ENCODE data around the gene ACSM2A.
"Not testable (repeated sequence)": the region's sequence is repeated elsewhere in the genome, so short reads cannot be mapped to it uniquely, and the experiment has no call there.

Gene ACSM2A, protein sequence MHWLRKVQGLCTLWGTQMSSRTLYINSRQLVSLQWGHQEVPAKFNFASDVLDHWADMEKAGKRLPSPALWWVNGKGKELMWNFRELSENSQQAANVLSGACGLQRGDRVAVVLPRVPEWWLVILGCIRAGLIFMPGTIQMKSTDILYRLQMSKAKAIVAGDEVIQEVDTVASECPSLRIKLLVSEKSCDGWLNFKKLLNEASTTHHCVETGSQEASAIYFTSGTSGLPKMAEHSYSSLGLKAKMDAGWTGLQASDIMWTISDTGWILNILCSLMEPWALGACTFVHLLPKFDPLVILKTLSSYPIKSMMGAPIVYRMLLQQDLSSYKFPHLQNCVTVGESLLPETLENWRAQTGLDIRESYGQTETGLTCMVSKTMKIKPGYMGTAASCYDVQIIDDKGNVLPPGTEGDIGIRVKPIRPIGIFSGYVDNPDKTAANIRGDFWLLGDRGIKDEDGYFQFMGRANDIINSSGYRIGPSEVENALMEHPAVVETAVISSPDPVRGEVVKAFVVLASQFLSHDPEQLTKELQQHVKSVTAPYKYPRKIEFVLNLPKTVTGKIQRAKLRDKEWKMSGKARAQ

DNA sequence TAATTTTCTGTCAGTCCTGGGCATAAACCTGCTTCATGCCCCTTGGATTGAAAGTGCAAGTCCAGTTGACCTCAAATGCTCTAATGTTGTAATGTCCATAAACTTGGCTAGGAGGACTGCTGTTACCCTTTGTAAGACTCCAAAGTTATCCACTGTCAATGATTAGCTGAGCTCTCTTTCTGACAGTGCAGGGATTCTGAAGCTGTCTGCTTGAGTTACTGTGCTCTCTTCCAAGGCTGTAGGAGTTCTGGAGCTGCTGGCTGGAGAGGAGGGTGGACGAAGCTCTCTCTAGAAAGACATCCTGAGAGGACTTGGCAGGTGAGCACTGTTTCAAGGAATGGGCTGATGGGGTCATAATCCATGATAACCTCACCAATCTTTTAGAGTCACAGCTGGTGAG lies at the start of gene ACSM2A:
Gene ACSM2A, plus strand, starts transcription at position 158 of the 400 bp plus-strand sequence. CDS start 8,594 bp downstream, outside the sequence.
- not testable (repeated sequence) for DNase-seq (ENCODE audit: low read depth)

GRCh38 chr16:20402651-20403050 lies 48.7 kb upstream of the ACSM2A start:
- DNase-seq (ENCODE audit: low read depth) = no peak

GRCh38 chr16:20404637-20405036 lies 46.7 kb upstream of the ACSM2A start, which contains the start of gene PDILT:
PDILT (minus strand) TSS chr16:20404737; CDS start chr16:20399300, 5,437 bp downstream.
- no peak for DNase-seq (ENCODE audit: low read depth)

DNA sequence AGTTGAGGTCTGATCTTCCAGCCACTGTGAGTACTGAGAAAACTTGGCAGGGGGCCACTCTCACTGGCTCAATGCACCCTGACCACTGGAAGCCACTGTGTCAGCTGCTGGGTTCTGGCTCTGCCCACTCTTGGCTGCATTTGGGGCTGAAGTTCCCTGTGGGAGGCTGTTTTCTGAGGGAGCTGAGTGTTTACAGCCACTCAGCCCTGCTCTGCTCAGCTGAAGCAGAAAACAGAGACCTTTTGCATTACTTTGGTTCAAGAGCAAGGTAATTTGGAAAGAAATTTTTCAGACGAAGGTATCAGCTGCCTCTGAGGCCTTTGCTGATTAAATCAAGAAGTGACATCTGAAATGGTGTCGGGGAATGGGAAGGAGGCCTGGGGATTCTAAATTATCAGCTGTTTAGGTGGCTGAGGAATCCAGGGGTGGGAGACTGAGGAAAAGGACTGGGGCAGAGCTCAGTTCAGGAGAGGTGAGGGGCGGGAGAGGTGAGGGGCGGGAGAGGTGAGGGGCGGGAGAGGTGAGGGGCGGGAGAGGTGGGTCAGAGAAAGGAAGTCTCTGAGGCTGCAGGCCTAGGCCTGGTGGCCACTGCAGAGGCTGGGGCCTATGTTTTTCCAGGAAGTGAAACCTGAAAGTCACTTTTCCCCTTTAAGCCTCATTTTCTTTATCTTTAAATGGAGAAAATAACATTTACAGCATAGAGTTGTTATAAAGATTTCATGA lies 41.8 kb upstream of the ACSM2A start, which contains the start of gene ACSM5:
Gene ACSM5, plus strand, starts transcription at position 137 of the 723 bp plus-strand sequence. CDS start 1,951 bp downstream, outside the sequence.
- DNase-seq (ENCODE audit: low read depth) = no peak

DNA sequence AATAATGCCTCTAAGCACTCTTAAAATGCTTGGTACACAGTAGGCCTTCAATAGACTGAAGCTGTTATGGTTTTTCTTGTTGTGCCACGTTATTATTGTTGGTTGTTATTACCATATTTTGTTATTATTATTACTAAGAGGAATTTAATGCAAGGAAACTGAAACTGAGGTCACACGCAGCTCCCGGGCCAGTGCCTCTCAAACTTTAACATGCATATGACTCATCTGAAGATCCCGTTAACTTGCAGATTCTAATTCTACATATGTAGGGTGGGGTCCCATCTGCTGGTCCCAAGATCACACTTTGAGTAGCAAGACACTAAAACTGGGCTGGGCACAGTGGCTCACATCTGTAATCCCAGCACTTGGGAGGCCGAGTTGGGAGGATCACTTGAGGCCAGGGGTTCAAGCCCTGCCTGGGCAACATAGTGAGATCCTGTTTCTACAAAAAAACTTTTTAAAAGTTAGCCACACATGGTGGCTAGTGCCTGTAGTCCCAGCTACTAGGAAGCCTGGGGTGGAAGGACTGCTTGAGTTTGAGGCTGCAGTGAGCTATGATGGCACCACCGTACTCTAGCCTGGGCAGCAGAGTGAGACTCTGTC lies 41.1 kb upstream of the ACSM2A start:
- no peak for DNase-seq (ENCODE audit: low read depth)

- no peak for DNase-seq (ENCODE audit: low read depth)
Observed at GRCh38 chr16:20411055-20411454, 40.3 kb upstream of the ACSM2A start.

GRCh38 chr16:20415541-20415940 lies 35.8 kb upstream of the ACSM2A start:
- DNase-seq (ENCODE audit: low read depth) = no peak

- not testable (repeated sequence) for DNase-seq (ENCODE audit: low read depth)
Observed at GRCh38 chr16:20419093-20419492, 32.2 kb upstream of the ACSM2A start.

GRCh38 chr16:20421748-20422147 lies 29.6 kb upstream of the ACSM2A start:
- not testable (repeated sequence) for DNase-seq (ENCODE audit: low read depth)

- DNase-seq (ENCODE audit: low read depth) = not testable (repeated sequence)
Observed at GRCh38 chr16:20423772-20424128, 27.6 kb upstream of the ACSM2A start.

DNA sequence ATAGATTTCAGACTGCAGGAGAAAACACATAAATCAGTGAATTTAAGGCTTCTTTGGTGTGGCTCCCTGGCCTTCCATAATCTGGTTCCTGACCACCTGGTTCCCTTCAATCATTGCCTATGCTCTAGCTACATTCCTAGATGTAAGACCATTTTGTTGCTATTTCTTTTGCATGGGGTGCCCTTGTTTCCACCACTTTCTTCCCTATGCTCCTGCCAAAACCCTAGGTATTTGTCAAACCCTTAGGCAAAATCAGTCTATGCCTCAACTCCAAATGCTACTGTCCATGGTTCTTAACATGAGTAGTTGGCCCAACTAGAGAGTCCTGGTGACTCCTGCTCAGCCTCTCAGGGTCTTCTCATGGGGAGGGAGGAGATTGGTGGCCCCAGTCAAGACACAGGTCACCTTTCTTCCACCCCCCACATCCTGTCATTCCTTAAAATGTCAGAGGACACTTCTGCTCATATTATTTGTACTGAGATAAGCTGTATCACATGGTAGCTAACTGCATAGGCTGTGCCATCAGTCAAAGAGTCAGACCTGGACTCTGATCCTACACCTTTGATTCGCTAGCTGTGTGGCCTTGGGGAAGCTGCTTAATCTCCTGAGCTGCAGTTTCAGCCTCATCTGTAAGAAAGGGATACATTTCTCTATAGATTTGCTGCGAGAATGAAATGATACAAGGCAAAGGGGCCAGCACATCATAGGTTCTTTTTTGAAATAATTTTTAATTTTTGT lies 27.0 kb upstream of the ACSM2A start:
- no peak for DNase-seq (ENCODE audit: low read depth)

- DNase-seq (ENCODE audit: low read depth) = not testable (repeated sequence)
Observed at GRCh38 chr16:20427401-20427797, 23.9 kb upstream of the ACSM2A start.

DNA sequence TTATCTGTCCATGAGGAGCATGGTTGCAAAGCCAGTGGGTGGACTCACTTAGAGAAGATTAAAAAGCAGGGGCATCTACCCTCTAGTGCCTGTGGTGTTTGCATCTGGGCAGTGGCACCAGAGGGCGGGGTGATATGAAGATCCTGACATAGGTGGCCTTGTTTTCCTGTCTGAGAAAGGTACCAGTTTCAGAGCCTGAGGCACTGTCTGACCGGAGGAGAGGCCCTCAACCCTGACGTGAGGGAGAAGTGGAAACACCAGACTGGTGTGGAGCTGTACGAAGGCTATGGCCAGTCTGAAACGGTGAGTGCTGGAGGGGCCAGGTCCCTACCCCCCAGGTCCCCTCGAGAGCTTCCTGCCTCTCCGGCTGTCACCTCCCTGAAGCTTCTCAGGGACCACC lies 21.8 kb upstream of the ACSM2A start:
- not testable (repeated sequence) for DNase-seq (ENCODE audit: low read depth)

DNA sequence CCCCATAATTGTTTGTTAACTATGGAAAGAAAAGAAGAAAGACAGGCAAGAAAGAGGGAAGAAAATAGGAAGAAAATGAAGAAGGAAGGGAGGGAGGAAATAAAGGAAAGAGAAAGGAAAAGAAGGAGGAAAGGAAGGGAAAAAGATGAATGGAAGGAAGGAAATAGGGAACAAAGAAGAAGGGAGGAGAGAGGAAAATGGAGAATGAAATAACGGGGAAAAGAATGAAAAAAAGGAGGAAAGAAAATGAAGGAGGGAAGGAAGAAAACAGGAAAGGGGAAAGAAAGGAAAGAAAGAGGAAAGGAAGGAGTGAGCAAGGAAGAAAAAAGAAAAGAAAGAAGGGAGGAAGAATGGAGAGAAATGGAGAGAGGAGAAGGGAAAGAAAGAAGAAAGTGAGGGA lies 20.8 kb upstream of the ACSM2A start:
- not testable (repeated sequence) for DNase-seq (ENCODE audit: low read depth)

DNA sequence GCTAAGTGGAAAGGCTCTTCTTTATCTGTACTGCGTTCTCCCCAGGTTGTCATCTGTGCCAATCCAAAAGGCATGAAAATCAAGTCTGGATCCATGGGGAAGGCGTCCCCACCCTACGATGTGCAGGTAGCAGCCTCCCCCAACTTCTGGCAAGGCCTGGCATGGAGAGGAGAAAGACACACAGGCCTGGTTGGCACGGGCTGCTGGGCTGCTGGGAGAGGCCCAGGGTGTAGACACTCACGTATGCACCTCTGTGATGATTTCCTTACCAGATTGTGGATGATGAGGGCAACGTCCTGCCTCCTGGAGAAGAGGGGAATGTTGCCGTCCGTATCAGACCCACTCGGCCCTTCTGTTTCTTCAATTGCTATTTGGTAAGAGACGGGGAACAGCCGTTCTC lies 20.4 kb upstream of the ACSM2A start:
- DNase-seq (ENCODE audit: low read depth) = no peak

GRCh38 chr16:20438950-20439349 lies 12.4 kb upstream of the ACSM2A start:
- not testable (repeated sequence) for DNase-seq (ENCODE audit: low read depth)

DNA sequence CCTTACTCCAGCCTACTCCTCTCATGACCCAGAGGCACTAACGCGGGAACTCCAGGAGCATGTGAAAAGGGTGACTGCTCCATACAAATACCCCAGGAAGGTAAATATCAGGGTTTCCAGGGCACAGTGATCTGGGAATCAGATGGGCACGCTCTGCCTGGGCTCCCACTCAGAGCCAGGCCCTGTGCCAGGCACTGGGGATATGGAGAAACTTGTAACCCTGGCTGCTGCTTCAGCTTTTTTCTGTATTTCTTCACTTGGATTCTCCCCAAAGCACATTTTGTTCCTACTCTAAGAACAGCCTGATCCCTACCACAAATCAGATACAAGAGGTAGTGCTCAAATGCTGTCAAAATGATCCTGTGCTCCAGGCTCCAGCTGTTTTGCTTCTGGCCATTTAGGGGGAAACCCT lies 11.5 kb upstream of the ACSM2A start:
- not testable (repeated sequence) for DNase-seq (ENCODE audit: low read depth)

- DNase-seq (ENCODE audit: low read depth) = not testable (repeated sequence)
Observed at GRCh38 chr16:20440731-20441130, 10.6 kb upstream of the ACSM2A start.

DNA sequence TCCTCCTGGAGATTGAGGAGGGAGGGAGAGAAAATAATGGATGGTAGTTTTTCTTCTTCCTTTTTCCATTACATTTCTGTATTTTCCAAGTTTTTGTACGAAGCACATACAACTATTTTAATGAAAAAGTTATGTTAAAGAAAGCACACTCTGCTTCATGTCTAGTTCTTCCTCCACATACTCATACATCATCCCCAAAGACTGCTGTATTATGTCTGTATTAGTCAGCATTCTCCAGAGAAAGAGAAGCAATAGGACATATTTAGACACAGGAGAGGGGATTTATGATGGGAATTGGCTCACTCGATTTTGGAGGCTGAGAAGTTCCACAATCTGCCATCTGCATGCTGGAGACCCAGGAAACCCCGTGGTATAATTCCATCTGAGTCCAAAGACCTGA lies 10.1 kb upstream of the ACSM2A start:
- DNase-seq (ENCODE audit: low read depth) = no peak

GRCh38 chr16:20441859-20442258 lies 9.5 kb upstream of the ACSM2A start:
- DNase-seq (ENCODE audit: low read depth) = not testable (repeated sequence)

DNA sequence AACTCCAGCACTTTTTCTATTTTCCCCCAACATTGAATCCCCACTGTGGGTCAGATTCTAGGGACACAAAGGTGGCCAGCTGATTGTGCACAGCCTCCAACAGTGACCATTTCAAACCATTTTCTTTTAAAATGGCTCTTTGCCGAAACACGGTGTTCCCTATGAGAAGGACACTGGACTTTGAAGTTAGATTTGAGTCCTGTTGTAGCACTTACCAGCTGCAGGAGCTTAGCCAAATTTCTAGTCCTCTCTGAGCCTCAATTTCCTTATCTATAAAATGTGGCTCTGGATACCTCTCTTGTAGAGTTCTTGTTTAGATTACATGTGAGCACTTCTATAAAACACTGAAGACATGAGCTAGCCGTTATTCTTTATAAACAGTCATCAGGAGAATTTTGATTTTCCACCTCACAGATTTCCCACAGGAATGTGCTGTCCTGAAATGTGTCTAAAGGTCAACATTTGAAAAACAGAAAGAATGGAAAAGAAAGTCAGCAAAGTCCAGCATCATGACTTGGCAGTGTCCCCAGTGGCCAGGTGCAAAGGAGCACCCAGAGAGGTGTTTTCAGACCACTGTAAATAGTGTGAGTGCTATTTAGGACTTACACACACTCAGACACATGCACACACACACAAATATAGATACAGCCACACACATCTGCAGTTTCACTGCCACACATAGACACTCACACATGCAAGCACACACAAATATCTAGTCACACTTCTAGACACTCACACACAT lies 4.5 kb upstream of the ACSM2A start:
- DNase-seq (ENCODE audit: low read depth) = not testable (repeated sequence)

All from activated T-helper 9 cell treated with anti-CD3 and anti-CD28 coated beads, Interleukin-2, amount 50 U/mL, for 16 hours (primary cell).